GM12878 (cell line): ENCODE data around the gene NME7. TPM values are rescaled to one million over a fixed set of nuclear protein-coding genes. Genes with fewer than 3 reads are reported as not detected.

Experiments
- CUX1 ChIP-seq: IDR thresholded peaks from 2 replicates; pipeline ENCODE4 v1.6.1; 2012; ENCODE audit warnings: improper control_type of control experiment, low read depth, low read length; ENCODE audit not compliant: insufficient replicate concordance
- JUNB ChIP-seq: IDR thresholded peaks from 2 replicates; pipeline ENCODE4 v1.6.1; 2016; ENCODE audit warnings: antibody characterized with exemption, mild to moderate bottlenecking
- KDM1A ChIP-seq: fragments of 200-600 bp; sonication (generic); IDR thresholded peaks from 2 replicates; pipeline ENCODE4 v1.6.1; 2016; ENCODE audit warnings: borderline replicate concordance
- MTA2 ChIP-seq: fragments of 450-650 bp; IDR thresholded peaks from 2 replicates; pipeline ENCODE4 v1.6.1; 2016; ENCODE audit warnings: low read depth, mild to moderate bottlenecking, moderate library complexity
- NR2F1 ChIP-seq: fragments of 450-650 bp; conservative IDR thresholded peaks from 2 replicates; pipeline ENCODE4 v1.6.1; 2017; ENCODE audit warnings: mild to moderate bottlenecking
- RAD21 ChIP-seq: IDR thresholded peaks from 2 replicates; pipeline ENCODE4 v1.6.1; 2011; ENCODE audit warnings: mild to moderate bottlenecking, low read depth, low read length, moderate library complexity; ENCODE audit not compliant: insufficient read depth
- RELA ChIP-seq: fragments of 450-650 bp; IDR thresholded peaks from 2 replicates; pipeline ENCODE4 v1.8.0; 2014; ENCODE audit warnings: borderline replicate concordance; ENCODE audit not compliant: partially characterized antibody
- RELB ChIP-seq: fragments of 450-650 bp; IDR thresholded peaks from 2 replicates; pipeline ENCODE4 v1.6.1; 2017; ENCODE audit warnings: low read depth, mild to moderate bottlenecking, moderate library complexity
- SMARCA5 ChIP-seq: fragments of 450-650 bp; IDR thresholded peaks from 2 replicates; pipeline ENCODE4 v1.6.1; 2017; ENCODE audit warnings: mild to moderate bottlenecking
- SMC3 ChIP-seq: IDR thresholded peaks from 2 replicates; pipeline ENCODE4 v1.6.1; 2011; ENCODE audit warnings: low read length, improper control_type of control experiment, borderline replicate concordance
- SRF ChIP-seq, 2 experiments: IDR thresholded peaks; 2 replicates each; pipeline ENCODE4 v1.6.1; 2011; ENCODE audit warnings: low read depth in 2 of 2, low read length in 2 of 2, mild to moderate bottlenecking in 1 of 2, moderate library complexity in 1 of 2
- SUZ12 ChIP-seq: fragments of 200-600 bp; sonication (generic); IDR thresholded peaks from one replicate; pipeline ENCODE4 v1.6.1; 2018; ENCODE audit warnings: antibody characterized with exemption, mild to moderate bottlenecking; ENCODE audit not compliant: unreplicated experiment
- TAF1 ChIP-seq: IDR thresholded peaks from 2 replicates; pipeline ENCODE4 v1.6.1; 2011; ENCODE audit warnings: mild to moderate bottlenecking, low read depth, low read length, borderline replicate concordance
- ZBTB33 ChIP-seq: fragments of 450-650 bp; IDR thresholded peaks from 2 replicates; pipeline ENCODE4 v1.6.1; 2017; ENCODE audit warnings: mild to moderate bottlenecking
- polyA plus RNA-seq, 11 experiments: library from polyadenylated mRNA; depleted of rRNA in 4 of 11; unstranded in 6 of 11; stranded (reverse) in 5 of 11; fragments of >200 nt; fragmentation: Nextera tagmentation in 4 of 11; fragmentation: Illumina TruSeq in 1 of 11; extraction: Ambion mirVana in 4 of 11; extraction: Trizol in 1 of 11; gene quantifications; 1 replicate in 1 of 11; 2 replicates in 10 of 11; pipeline versions ENCODE4 v1.2.1 to v1.2.3, GENCODE V29; 2011 to 2016; ENCODE audit warnings: inconsistent platforms in 2 of 11, missing spikeins in 2 of 11, low read depth in 1 of 11
- total RNA-seq, 4 experiments: library from RNA; depleted of rRNA in 3 of 4; stranded (reverse); fragments of >200 nt in 3 of 4; fragmentation: Illumina TruSeq in 1 of 4; extraction: Trizol in 1 of 4; gene quantifications; 2 replicates each; pipeline versions ENCODE4 v1.2.1 to v1.2.3, GENCODE V29; 2013 to 2021

NME7 gene
- total and polyA plus RNA-seq, 10 of the 15 experiments (the other 5 are each of a cell fraction or from before 2014, with no cell fraction given), result 1.5 to 15.6 (median 7.2) TPM

GRCh38 chr1:169161496-169162194 lies 206.0 kb downstream of the NME7 start (continued):
- no peak for TF ChIP-seq CUX1
- peak; percentile 94 for TF ChIP-seq NR2F1
- no peak for TF ChIP-seq ZBTB33
- TF ChIP-seq SUZ12, result no peak
- TF ChIP-seq RELB, result no peak
- no peak for TF ChIP-seq RELA
- 0 out of 2 replicates have a peak, but pooled peaks have one; percentile 6 for TF ChIP-seq JUNB
- no peak for TF ChIP-seq TAF1
- TF ChIP-seq MTA2, result peak; percentile 58; the same call in 1 of the 2 replicates
- peak; percentile 19; the same call in 1 of the 2 replicates for TF ChIP-seq SMC3
- TF ChIP-seq SRF (IDR thresholded peaks at IDR 0.05; ENCODE audit: low read depth in 2 of 2, low read length in 2 of 2), result no peak
- TF ChIP-seq KDM1A, result no peak
- peak; percentile 66 for TF ChIP-seq RAD21
- no peak for TF ChIP-seq SMARCA5
